DOHH2 (cell line): Measurements from ENCODE around the gene WDR12.

ENCODE experiments used
- H3F3A ChIP-seq: fragments of 200-600 bp; sonication (generic), shearing (Covaris generic); 2 replicates; pipeline ENCODE4 v1.6.0; 2016; ENCODE audit warnings: antibody characterized with exemption, mild to moderate bottlenecking; ENCODE audit not compliant: control insufficient read depth, insufficient read depth
- H3K27ac ChIP-seq: fragments of 200-600 bp; sonication (generic); 2 replicates; pipeline ENCODE4 v1.5.1; 2014; ENCODE audit warnings: low read depth, mild to moderate bottlenecking, low read length, moderate library complexity
- H3K27me3 ChIP-seq: fragments of 200-600 bp; sonication (generic); 2 replicates; pipeline ENCODE4 v1.6.1; 2014; ENCODE audit warnings: mild to moderate bottlenecking, low read length, mixed read lengths; ENCODE audit not compliant: control insufficient read depth
- H3K36me3 ChIP-seq: fragments of 200-600 bp; sonication (generic); 2 replicates; pipeline ENCODE4 v1.6.1; 2014; ENCODE audit warnings: mild to moderate bottlenecking, low read length, moderate library complexity, mixed read lengths; ENCODE audit not compliant: control insufficient read depth
- H3K4me1 ChIP-seq: fragments of 200-600 bp; sonication (generic); 2 replicates; pipeline ENCODE4 v1.6.1; 2014; ENCODE audit warnings: mild to moderate bottlenecking, low read length, mixed read lengths; ENCODE audit not compliant: control insufficient read depth
- H3K4me2 ChIP-seq: fragments of 200-600 bp; sonication (generic); 2 replicates; pipeline ENCODE4 v1.6.0; 2014; ENCODE audit warnings: mild to moderate bottlenecking, low read length, moderate library complexity
- H3K4me3 ChIP-seq: fragments of 200-600 bp; sonication (generic); 2 replicates; pipeline ENCODE4 v1.5.1; 2014; ENCODE audit warnings: mild to moderate bottlenecking, low read length, mixed read lengths
- H3K79me2 ChIP-seq: fragments of 200-600 bp; sonication (generic); 2 replicates; pipeline ENCODE4 v1.6.1; 2014; ENCODE audit warnings: mild to moderate bottlenecking, low read length, mixed read lengths; ENCODE audit not compliant: control insufficient read depth
- H3K9me2 ChIP-seq: fragments of 200-600 bp; sonication (generic); replicated peaks from 2 replicates; pipeline ENCODE4 v1.6.1; 2014; ENCODE audit warnings: mild to moderate bottlenecking, low read length, mixed read lengths; ENCODE audit not compliant: control insufficient read depth
- H3K9me3 ChIP-seq: fragments of 200-600 bp; sonication (generic); 2 replicates; pipeline ENCODE4 v1.6.1; 2014; ENCODE audit warnings: antibody characterized with exemption, low read length, mixed read lengths; ENCODE audit not compliant: control insufficient read depth, insufficient read depth
- H4K20me1 ChIP-seq: fragments of 200-600 bp; sonication (generic); 2 replicates; pipeline ENCODE4 v1.6.0; 2014; ENCODE audit warnings: low read depth, mild to moderate bottlenecking, antibody characterized with exemption, low read length, moderate library complexity; ENCODE audit not compliant: control insufficient read depth, insufficient read depth
- EZH2phosphoT487 ChIP-seq: fragments of 200-600 bp; sonication (generic); IDR thresholded peaks from 2 replicates; pipeline ENCODE4 v1.6.1; 2017; ENCODE audit warnings: borderline replicate concordance, mild to moderate bottlenecking, antibody characterized with exemption, low read length, moderate library complexity, mixed read lengths
- TF ChIP-seq, protein P1 (sequence below): fragments of 200-600 bp; sonication (generic); IDR thresholded peaks from one replicate; pipeline ENCODE4 v1.5.1; 2014; ENCODE audit warnings: antibody characterized with exemption, mild to moderate bottlenecking, low read depth, low read length; ENCODE audit not compliant: poor library complexity, severe bottlenecking

The WDR12 gene

GRCh38 chr2:202938960-202939359 is 27.5 kb upstream of the WDR12 start:
- Histone ChIP-seq H3K9me2 (no peaks in the 10 kb centered on the region), H3K79me2 (no peaks in the 10 kb centered on the region), H3K36me3 (no peaks in the 10 kb centered on the region), H3K27ac (no peak overlapping the region), H3K27me3 (no peaks in the 10 kb centered on the region), H3K4me1 (no peaks in the 10 kb centered on the region), H3K9me3 (no peaks in the 10 kb centered on the region), H4K20me1 (no peaks in the 10 kb centered on the region), H3F3A (no peaks in the 10 kb centered on the region), H3K4me2 (no peak overlapping the region), H3K4me3 (no peak overlapping the region)
- no peak for TF ChIP-seq EZH2phosphoT487
- TF ChIP-seq, protein P1, sequence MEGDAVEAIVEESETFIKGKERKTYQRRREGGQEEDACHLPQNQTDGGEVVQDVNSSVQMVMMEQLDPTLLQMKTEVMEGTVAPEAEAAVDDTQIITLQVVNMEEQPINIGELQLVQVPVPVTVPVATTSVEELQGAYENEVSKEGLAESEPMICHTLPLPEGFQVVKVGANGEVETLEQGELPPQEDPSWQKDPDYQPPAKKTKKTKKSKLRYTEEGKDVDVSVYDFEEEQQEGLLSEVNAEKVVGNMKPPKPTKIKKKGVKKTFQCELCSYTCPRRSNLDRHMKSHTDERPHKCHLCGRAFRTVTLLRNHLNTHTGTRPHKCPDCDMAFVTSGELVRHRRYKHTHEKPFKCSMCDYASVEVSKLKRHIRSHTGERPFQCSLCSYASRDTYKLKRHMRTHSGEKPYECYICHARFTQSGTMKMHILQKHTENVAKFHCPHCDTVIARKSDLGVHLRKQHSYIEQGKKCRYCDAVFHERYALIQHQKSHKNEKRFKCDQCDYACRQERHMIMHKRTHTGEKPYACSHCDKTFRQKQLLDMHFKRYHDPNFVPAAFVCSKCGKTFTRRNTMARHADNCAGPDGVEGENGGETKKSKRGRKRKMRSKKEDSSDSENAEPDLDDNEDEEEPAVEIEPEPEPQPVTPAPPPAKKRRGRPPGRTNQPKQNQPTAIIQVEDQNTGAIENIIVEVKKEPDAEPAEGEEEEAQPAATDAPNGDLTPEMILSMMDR = no peak

DNA sequence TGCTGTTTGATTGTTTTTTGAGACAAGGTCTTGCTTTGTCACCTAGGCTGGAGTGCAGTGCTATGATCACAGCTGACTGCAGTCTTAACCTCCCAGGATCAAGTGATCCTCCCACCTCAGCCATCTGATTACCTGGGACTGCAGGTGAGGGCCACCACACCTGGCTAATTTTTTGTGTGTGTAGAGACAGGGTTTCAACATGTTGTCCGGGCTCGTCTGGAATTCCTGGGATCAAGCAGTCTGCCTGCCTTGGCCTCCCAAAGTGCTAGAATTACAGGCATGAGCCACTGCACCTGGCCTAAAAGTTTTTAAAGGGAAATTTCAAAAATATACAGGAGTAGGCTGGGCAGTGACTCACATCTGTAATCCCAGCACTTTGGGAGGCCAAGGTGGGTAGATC is 23.0 kb upstream of the WDR12 start:
- no peaks in the 10 kb centered on the region for H3K4me1 ChIP-seq
- no peaks in the 10 kb centered on the region for H3K9me3 ChIP-seq
- no peaks in the 10 kb centered on the region for H3K36me3 ChIP-seq
- TF ChIP-seq, protein P1 = no peak
- no peak for TF ChIP-seq EZH2phosphoT487
- H3K4me2 ChIP-seq = no peak overlapping the region
- no peak overlapping the region for H3K27ac ChIP-seq
- no peaks in the 10 kb centered on the region for H3K79me2 ChIP-seq
- no peaks in the 10 kb centered on the region for H4K20me1 ChIP-seq
- H3K9me2 ChIP-seq = no peaks in the 10 kb centered on the region
- no peaks in the 10 kb centered on the region for H3F3A ChIP-seq
- H3K4me3 ChIP-seq = no peak overlapping the region
- H3K27me3 ChIP-seq = no peaks in the 10 kb centered on the region

GRCh38 chr2:202933958-202934357 is 22.5 kb upstream of the WDR12 start:
- Histone ChIP-seq H4K20me1 (no peaks in the 10 kb centered on the region), H3K9me2 (no peaks in the 10 kb centered on the region), H3K4me2 (no peak overlapping the region), H3F3A (no peaks in the 10 kb centered on the region), H3K27ac (no peak overlapping the region), H3K79me2 (no peaks in the 10 kb centered on the region), H3K9me3 (no peaks in the 10 kb centered on the region), H3K36me3 (no peaks in the 10 kb centered on the region), H3K4me3 (no peak overlapping the region), H3K4me1 (no peaks in the 10 kb centered on the region), H3K27me3 (no peaks in the 10 kb centered on the region)
- TF ChIP-seq EZH2phosphoT487 = no peak

DNA sequence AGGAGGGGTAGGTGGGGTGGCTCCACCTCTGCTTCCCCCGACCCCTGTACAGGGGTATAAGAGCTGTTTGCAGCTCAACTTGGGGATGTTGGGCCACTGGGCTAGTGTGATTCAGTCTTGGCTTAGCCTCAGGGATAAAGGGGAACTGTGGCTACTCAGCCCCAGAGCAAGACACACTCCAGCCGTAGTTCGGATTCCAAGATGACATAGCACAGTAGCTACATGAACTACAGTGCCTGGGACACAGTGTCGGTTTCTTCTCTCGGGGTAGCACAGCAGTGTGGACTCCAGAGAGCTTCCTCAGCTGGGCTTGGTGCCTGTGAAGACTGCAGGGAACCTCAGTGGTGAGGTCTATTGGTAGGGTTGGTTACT is 21.7 kb upstream of the WDR12 start:
- Histone ChIP-seq H4K20me1 (no peaks in the 10 kb centered on the region), H3K36me3 (no peaks in the 10 kb centered on the region), H3K4me3 (no peak overlapping the region), H3F3A (no peaks in the 10 kb centered on the region), H3K79me2 (no peaks in the 10 kb centered on the region), H3K9me3 (no peaks in the 10 kb centered on the region), H3K4me1 (no peaks in the 10 kb centered on the region), H3K27ac (no peak overlapping the region), H3K27me3 (no peaks in the 10 kb centered on the region), H3K4me2 (no peak overlapping the region), H3K9me2 (no peaks in the 10 kb centered on the region)
- TF ChIP-seq, protein P1 = no peak
- TF ChIP-seq EZH2phosphoT487 = no peak
